Adrenal gland (tissue), 12 donors: Measurements from ENCODE around the gene ETV1. TPM values are rescaled to one million over a fixed set of nuclear protein-coding genes. Genes with fewer than 3 reads are reported as not detected.

Source experiments
- DNase-seq, 7 donors: peaks; one replicate each; pipeline ENCODE4 v3.0.0-alpha.2; 2019 to 2020
- H3K27ac ChIP-seq, 5 donors: fragments of 200-600 bp; sonication (generic) in 4 of 5; 1 replicate in 3 of 5; 2 replicates in 2 of 5; pipeline versions ENCODE4 v1.5.1 to v1.8.0; 2016 to 2020; ENCODE audit warnings: mild to moderate bottlenecking in 1 of 5
- H3K27me3 ChIP-seq: fragments of 200-600 bp; 2 replicates; pipeline ENCODE4 v1.8.0; 2021
- H3K36me3 ChIP-seq, 2 donors: fragments of 200-600 bp; replicated peaks in 1 of 2; 1 replicate in 1 of 2; 2 replicates in 1 of 2; pipeline versions ENCODE4 v1.5.1 to v1.8.0; 2018 to 2022
- H3K4me1 ChIP-seq, 2 donors: fragments of 200-600 bp; replicated peaks in 1 of 2; 1 replicate in 1 of 2; 2 replicates in 1 of 2; pipeline versions ENCODE4 v1.5.1 to v1.8.0; 2018 to 2021
- H3K4me3 ChIP-seq, 4 donors: fragments of 200-600 bp; sonication (generic) in 3 of 4; one replicate each; pipeline ENCODE4 v1.5.1; 2016 to 2018
- H3K9me3 ChIP-seq, 3 donors: fragments of 200-600 bp; sonication (generic) in 1 of 3; replicated peaks in 1 of 3; 1 replicate in 2 of 3; 2 replicates in 1 of 3; pipeline versions ENCODE4 v1.5.1 to v1.8.0; 2016 to 2021
- CTCF ChIP-seq, 6 experiments: fragments of 450-650 bp in 4 of 6; fragments of 200-600 bp in 2 of 6; sonication (generic) in 1 of 6; IDR thresholded peaks; 1 replicate in 5 of 6; 2 replicates in 1 of 6; pipeline versions ENCODE4 v1.5.1 to v1.8.0; 2016 to 2021; ENCODE audit warnings: antibody characterized with exemption in 6 of 6, mild to moderate bottlenecking in 2 of 6, moderate library complexity in 1 of 6
- POLR2A ChIP-seq, 2 donors: fragments of 450-650 bp; IDR thresholded peaks; one replicate each; pipeline ENCODE4 v1.6.1; 2017; ENCODE audit warnings: antibody characterized with exemption in 2 of 2, mild to moderate bottlenecking in 2 of 2, moderate library complexity in 1 of 2
- WGBS, 4 donors: extraction: QIAGEN DNeasy Blood & Tissue Kit in 2 of 4; methylation state at CpG; one replicate each; pipeline versions ENCODE4 v1.1.5 to v1.1.7; 2013 to 2017; 5-methylcytosine and 5-hydroxymethylcytosine counted together
- intact Hi-C, 2 donors: fragments of 100-400 bp; cut with DNase I; formaldehyde crosslinking; loops; one replicate each; pipeline versions ENCODE4 v1.14.1 to v1.15.0; 2022 to 2023
- polyA plus RNA-seq, 3 donors: library from polyadenylated mRNA; stranded (reverse); fragments of 200-250 nt in 2 of 3; fragments of 350-450 nt in 1 of 3; fragmentation: Illumina TruSeq in 1 of 3; extraction: RNeasy Lipid Tissue Mini Kit (QIAGEN cat#74804) in 1 of 3; gene quantifications; one replicate each; pipeline ENCODE4 v1.2.3, GENCODE V29; 2013 to 2014
- total RNA-seq, 9 donors: library from RNA; depleted of rRNA in 4 of 9; stranded (reverse); fragments of >200 nt in 4 of 9; fragments of 120-200 nt in 1 of 9; fragmentation: NEBNext Ultra II Directional in 1 of 9; extraction: Animal tissue kit (Norgen Biotek cat#: 25700) in 1 of 9; gene quantifications; one replicate each; pipeline versions ENCODE4 v1.1.0 to v1.2.4, GENCODE V29; 2013 to 2023
- donor health status: healthy with polysubstance abuse.
- donor health status: Bipolar disorder and iron deficiency.
- donor health status: DM: yes; HTN: yes; CAD: no.
- donor health status: DM: no; HTN: no; CAD: no.
- donor health status: DM: no; HTN: no; CAD: no.
- donor health status: DM: yes; HTN: yes; CAD: no.

The ETV1 gene
- total and polyA plus RNA-seq, 12 donors = 12.1 to 80.0 (median 34.0) TPM

- Histone ChIP-seq H3K27ac (no peak overlapping the region), H3K4me1 (no peaks in the 10 kb centered on the region), H3K27me3 (no peaks in the 10 kb centered on the region), H3K36me3 (no peaks in the 10 kb centered on the region), H3K4me3 (no peak overlapping the region), H3K9me3 (no peaks in the 10 kb centered on the region)
- intact Hi-C loops = no loop called here
- WGBS, 4 donors = 82 to 92% (median 86%) methylated on average over 5 of the region's 5 CpGs
- TF ChIP-seq CTCF (IDR thresholded peaks at IDR 0.05) = no peak
- TF ChIP-seq POLR2A (IDR thresholded peaks at IDR 0.05) = no peak
- DNase-seq = no peak
Measured at GRCh38 chr7:13875496-13876074, 113.9 kb downstream of the ETV1 start.

- H3K27ac ChIP-seq = no peak overlapping the region
- no peak for DNase-seq
- intact Hi-C loops = no loop called here
- TF ChIP-seq CTCF (IDR thresholded peaks at IDR 0.05) = no peak
- no peak for TF ChIP-seq POLR2A (IDR thresholded peaks at IDR 0.05)
- no peaks in the 10 kb centered on the region for H3K36me3 ChIP-seq
- no peaks in the 10 kb centered on the region for H3K9me3 ChIP-seq
- no peaks in the 10 kb centered on the region for H3K4me1 ChIP-seq
- WGBS, 4 donors = 47 to 53% (median 49%) methylated on average over 2 of the region's 2 CpGs
- H3K27me3 ChIP-seq = no peaks in the 10 kb centered on the region
- H3K4me3 ChIP-seq = no peak overlapping the region
Measured at GRCh38 chr7:13874783-13875182, 114.7 kb downstream of the ETV1 start.

GRCh38 chr7:13872709-13873108, 116.8 kb downstream of the ETV1 start:
- DNase-seq = no peak
- H3K36me3 ChIP-seq = no peaks in the 10 kb centered on the region
- TF ChIP-seq CTCF (IDR thresholded peaks at IDR 0.05) (no peak), POLR2A (IDR thresholded peaks at IDR 0.05) (no peak)
- no peaks in the 10 kb centered on the region for H3K27me3 ChIP-seq
- intact Hi-C loops = no loop called here
- H3K4me3 ChIP-seq = no peak overlapping the region
- no peaks in the 10 kb centered on the region for H3K9me3 ChIP-seq
- H3K27ac ChIP-seq = no peak overlapping the region
- no peaks in the 10 kb centered on the region for H3K4me1 ChIP-seq

- no peaks in the 10 kb centered on the region for H3K27me3 ChIP-seq
- no peak overlapping the region for H3K27ac ChIP-seq
- no peaks in the 10 kb centered on the region for H3K36me3 ChIP-seq
- TF ChIP-seq POLR2A (IDR thresholded peaks at IDR 0.05) (no peak), CTCF (IDR thresholded peaks at IDR 0.05) (no peak)
- intact Hi-C loops = no loop called here
- DNase-seq = no peak
- no peaks in the 10 kb centered on the region for H3K4me1 ChIP-seq
- no peaks in the 10 kb centered on the region for H3K9me3 ChIP-seq
- no peak overlapping the region for H3K4me3 ChIP-seq
Measured at GRCh38 chr7:13871008-13871407, 118.5 kb downstream of the ETV1 start.
